Measurements from ENCODE around the gene XK. TPM values are rescaled to one million over a fixed set of nuclear protein-coding genes. Genes with fewer than 3 reads are reported as not detected.

The XK gene
- total and polyA plus RNA-seq, 7 donors: 0.94 to 8.9 (median 3.8) TPM

GRCh38 chrX:37776283-37776986, 90.8 kb downstream of the XK start:
- intact Hi-C loops (cut with DNase I): no loop called here
- H3K27ac ChIP-seq: no peak overlapping the region
- H3K27me3 ChIP-seq (ENCODE audit: insufficient read depth in 3 of 3, low read length in 2 of 3): peaks cover 0 to 3% (median 0%) of the 10 kb centered on the region in 3 donors
- no peak for TF ChIP-seq CTCF (IDR thresholded peaks at IDR 0.05)
- H3K36me3 ChIP-seq (ENCODE audit: insufficient read depth in 1 of 2, low read depth in 1 of 2): no peaks in the 10 kb centered on the region
- no peaks in the 10 kb centered on the region for H3K4me1 ChIP-seq
- DNase-seq: no peak
- ATAC-seq: no peak
- H3K4me3 ChIP-seq: no peak overlapping the region
- no peaks in the 10 kb centered on the region for H3K9me3 ChIP-seq

GRCh38 chrX:37776987-37777325, 91.4 kb downstream of the XK start:
- Histone ChIP-seq H3K4me3 (no peak overlapping the region), H3K36me3 (ENCODE audit: insufficient read depth in 1 of 2, low read depth in 1 of 2) (no peaks in the 10 kb centered on the region), H3K27me3 (ENCODE audit: insufficient read depth in 3 of 3, low read length in 2 of 3) (peaks cover 0 to 3% (median 0%) of the 10 kb centered on the region in 3 donors), H3K4me1 (no peaks in the 10 kb centered on the region), H3K9me3 (no peaks in the 10 kb centered on the region), H3K27ac (no peak overlapping the region)
- ATAC-seq: no peak
- 48 to 85% (median 74%) methylated on average over 2 of the region's 2 CpGs for WGBS, 3 donors
- TF ChIP-seq CTCF (IDR thresholded peaks at IDR 0.05): no peak
- intact Hi-C loops (cut with DNase I): no loop called here
- DNase-seq: no peak

GRCh38 chrX:37779857-37780256, 94.3 kb downstream of the XK start, which contains the start of gene CYBB:
Gene CYBB, plus strand, starts transcription at chrX:37780059. Its CDS starts 19 bp downstream, at chrX:37780078.
- ATAC-seq: no peak
- Histone ChIP-seq H3K4me1 (no peaks in the 10 kb centered on the region), H3K4me3 (peak within 1 kb of the TSS; percentile 16), H3K27ac (no peak within 1 kb of the TSS), H3K9me3 (no peaks in the 10 kb centered on the region), H3K36me3 (ENCODE audit: insufficient read depth in 1 of 2, low read depth in 1 of 2) (no peaks in the 10 kb centered on the region), H3K27me3 (ENCODE audit: insufficient read depth in 3 of 3, low read length in 2 of 3) (peaks cover 0 to 3% (median 0%) of the 10 kb centered on the region in 3 donors)
- no peak for DNase-seq
- WGBS, 3 donors: 72 to 86% (median 76%) methylated on average over 2 of the region's 2 CpGs
- intact Hi-C loops (cut with DNase I): no loop called here
- no peak for TF ChIP-seq CTCF (IDR thresholded peaks at IDR 0.05)

- H3K9me3 ChIP-seq: no peaks in the 10 kb centered on the region
- peaks cover 0 to 3% (median 0%) of the 10 kb centered on the region in 3 donors for H3K27me3 ChIP-seq (ENCODE audit: insufficient read depth in 3 of 3, low read length in 2 of 3)
- WGBS, 3 donors: 91 to 92% (median 92%) methylated on average over 4 of the region's 4 CpGs
- no peaks in the 10 kb centered on the region for H3K36me3 ChIP-seq (ENCODE audit: insufficient read depth in 1 of 2, low read depth in 1 of 2)
- intact Hi-C loops (cut with DNase I): no loop called here
- H3K27ac ChIP-seq: no peak overlapping the region
- H3K4me1 ChIP-seq: no peaks in the 10 kb centered on the region
- no peak for DNase-seq
- no peak for TF ChIP-seq CTCF (IDR thresholded peaks at IDR 0.05)
- ATAC-seq: no peak
- H3K4me3 ChIP-seq: peak overlapping the region; percentile 16
These were observed 95.5 kb downstream of the XK start for GRCh38 chrX:37781081-37781480.

Other genes with a start within 250 kb of the XK start
- gene LANCL3, start 114.1 kb upstream of the XK start, total RNA-seq: under 1 TPM; 0.04 to 0.30 (median 0.24) TPM
- under 1 TPM; 0.01 to 0.06 (median 0.04) TPM for gene LANCL3, start 114.1 kb upstream of the XK start, polyA plus RNA-seq
- 10 to 100 TPM in 2 of 4 donors, 1 to 10 TPM in 2; 6.0 to 11.3 (median 8.3) TPM for gene CYBB, start 94.3 kb downstream of the XK start, total RNA-seq
- 1 to 10 TPM in 2 of 3 donors, under 1 TPM in 1; 0.63 to 1.4 (median 1.2) TPM for gene CYBB, start 94.3 kb downstream of the XK start, polyA plus RNA-seq
- gene DYNLT3, start 161.8 kb downstream of the XK start, total RNA-seq: 10 to 100 TPM; 12.8 to 16.9 (median 14.5) TPM
- gene DYNLT3, start 161.8 kb downstream of the XK start, polyA plus RNA-seq: 10 to 100 TPM in 2 of 3 donors, 1 to 10 TPM in 1; 9.1 to 12.5 (median 11.2) TPM

All from psoas muscle (tissue), 8 donors.